Measurements from ENCODE around the gene MZT2A.
"Not testable (repeated sequence)": the region's sequence is repeated elsewhere in the genome, so short reads cannot be mapped to it uniquely, and the experiment has no call there.

DNA sequence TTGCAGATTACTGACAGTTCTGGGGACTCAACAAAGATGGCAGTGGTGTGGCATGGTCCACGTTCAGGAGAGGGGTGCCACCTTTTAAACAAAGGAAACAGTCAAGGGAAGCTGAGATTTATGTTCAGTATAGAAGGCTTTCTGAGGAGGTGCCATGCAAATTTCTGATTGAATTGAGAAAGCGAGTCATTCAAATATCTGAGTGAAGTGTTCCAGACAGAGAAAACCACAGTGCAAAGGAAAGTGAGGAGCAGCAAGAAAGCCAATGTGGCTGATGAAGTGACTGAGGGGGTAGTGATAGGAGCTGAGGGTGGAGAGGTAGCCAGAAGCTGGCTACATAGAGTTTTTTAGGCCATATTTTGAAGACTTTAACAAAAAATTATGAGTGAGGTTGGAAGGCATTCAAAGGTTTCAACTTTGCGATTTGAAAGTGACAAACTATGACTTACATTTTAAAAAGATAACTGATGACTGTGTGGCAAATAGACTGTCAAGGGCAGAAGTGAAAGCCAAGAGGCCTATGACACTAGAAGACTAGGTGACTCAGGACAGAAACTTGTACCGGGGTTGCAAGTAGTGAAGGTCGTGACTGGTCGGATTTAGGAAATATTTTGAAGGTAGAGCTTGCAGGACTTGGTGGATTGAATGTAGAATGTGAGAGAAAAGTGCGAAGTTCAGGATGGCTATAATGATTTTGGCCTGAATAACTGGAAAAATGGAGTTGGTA is 51.3 kb downstream of the MZT2A start:
- TF ChIP-seq, protein P1, sequence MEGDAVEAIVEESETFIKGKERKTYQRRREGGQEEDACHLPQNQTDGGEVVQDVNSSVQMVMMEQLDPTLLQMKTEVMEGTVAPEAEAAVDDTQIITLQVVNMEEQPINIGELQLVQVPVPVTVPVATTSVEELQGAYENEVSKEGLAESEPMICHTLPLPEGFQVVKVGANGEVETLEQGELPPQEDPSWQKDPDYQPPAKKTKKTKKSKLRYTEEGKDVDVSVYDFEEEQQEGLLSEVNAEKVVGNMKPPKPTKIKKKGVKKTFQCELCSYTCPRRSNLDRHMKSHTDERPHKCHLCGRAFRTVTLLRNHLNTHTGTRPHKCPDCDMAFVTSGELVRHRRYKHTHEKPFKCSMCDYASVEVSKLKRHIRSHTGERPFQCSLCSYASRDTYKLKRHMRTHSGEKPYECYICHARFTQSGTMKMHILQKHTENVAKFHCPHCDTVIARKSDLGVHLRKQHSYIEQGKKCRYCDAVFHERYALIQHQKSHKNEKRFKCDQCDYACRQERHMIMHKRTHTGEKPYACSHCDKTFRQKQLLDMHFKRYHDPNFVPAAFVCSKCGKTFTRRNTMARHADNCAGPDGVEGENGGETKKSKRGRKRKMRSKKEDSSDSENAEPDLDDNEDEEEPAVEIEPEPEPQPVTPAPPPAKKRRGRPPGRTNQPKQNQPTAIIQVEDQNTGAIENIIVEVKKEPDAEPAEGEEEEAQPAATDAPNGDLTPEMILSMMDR (IDR thresholded peaks at IDR 0.05; ENCODE audit: low read depth, low read length) = not testable (repeated sequence)
- TF ChIP-seq EZH2phosphoT487 (IDR thresholded peaks at IDR 0.05; ENCODE audit: low read depth) = not testable (repeated sequence)
